Prostate gland (tissue), 2 donors: Measurements from ENCODE around the gene ZNF628.

ENCODE experiments used
- POLR2AphosphoS5 ChIP-seq: sonication (generic); formaldehyde crosslinking; IDR thresholded peaks from one replicate; pipeline ENCODE4 v1.6.1; 2017; ENCODE audit warnings: antibody characterized with exemption
- TF ChIP-seq, protein P1 (sequence below), 4 experiments: fragments of 200-600 bp in 2 of 4; fragments of 450-650 bp in 2 of 4; sonication (generic) in 2 of 4; IDR thresholded peaks; 1 replicate in 3 of 4; 2 replicates in 1 of 4; pipeline ENCODE4 v1.5.1; 2016 to 2019; ENCODE audit warnings: antibody characterized with exemption in 4 of 4, mild to moderate bottlenecking in 2 of 4, moderate library complexity in 2 of 4

DNA sequence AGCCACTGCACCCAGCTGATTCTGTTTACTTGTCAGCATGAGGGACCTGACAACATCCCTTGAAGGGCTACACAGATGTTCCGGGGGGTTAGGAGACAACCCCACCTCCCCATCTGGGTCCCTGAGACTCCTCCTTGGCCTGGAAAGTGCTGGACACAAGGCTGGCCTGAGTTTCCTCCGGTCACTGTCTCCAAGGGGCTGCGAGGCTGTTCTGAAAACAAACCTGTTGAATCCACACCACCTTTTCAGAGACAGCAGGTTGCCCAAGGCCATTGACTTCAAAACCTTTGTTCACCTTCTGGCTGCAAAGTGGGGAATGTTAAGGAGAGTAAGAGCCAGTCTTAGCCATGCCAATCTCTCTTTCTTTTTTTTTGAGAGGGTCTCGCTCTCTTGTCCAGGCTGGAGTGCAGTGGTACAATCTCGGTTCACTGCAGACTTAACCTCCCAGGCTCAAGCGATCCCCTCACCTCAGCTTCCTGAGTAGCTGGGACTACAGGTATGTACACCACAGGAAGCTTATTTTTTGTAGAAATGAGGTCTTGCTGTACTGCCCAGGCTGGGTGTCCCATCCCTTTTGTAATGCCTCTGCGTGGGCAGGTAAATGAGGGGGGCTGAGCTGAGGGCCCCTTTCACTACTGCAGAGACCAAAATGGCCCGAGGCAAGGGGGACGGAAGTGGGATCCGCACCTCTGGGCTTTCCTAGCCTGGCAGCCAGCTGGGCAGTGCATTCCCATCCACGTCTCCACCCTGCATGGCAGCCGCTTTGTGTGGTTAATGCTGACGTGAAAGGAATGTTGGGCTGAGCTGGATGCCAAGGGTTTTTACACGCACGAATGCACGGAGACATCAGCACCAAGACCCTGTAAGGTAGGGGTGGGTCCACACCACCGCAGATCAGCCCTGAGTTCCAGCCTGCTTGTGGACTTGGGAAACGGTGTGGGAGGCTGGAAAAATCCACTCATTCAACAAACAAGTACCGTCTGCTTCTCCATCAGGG, 1.9 kb upstream of the ZNF628 start:
- TF ChIP-seq POLR2AphosphoS5, result no peak
- TF ChIP-seq, protein P1, sequence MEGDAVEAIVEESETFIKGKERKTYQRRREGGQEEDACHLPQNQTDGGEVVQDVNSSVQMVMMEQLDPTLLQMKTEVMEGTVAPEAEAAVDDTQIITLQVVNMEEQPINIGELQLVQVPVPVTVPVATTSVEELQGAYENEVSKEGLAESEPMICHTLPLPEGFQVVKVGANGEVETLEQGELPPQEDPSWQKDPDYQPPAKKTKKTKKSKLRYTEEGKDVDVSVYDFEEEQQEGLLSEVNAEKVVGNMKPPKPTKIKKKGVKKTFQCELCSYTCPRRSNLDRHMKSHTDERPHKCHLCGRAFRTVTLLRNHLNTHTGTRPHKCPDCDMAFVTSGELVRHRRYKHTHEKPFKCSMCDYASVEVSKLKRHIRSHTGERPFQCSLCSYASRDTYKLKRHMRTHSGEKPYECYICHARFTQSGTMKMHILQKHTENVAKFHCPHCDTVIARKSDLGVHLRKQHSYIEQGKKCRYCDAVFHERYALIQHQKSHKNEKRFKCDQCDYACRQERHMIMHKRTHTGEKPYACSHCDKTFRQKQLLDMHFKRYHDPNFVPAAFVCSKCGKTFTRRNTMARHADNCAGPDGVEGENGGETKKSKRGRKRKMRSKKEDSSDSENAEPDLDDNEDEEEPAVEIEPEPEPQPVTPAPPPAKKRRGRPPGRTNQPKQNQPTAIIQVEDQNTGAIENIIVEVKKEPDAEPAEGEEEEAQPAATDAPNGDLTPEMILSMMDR (IDR thresholded peaks at IDR 0.05), result no peak
